EH (cell line): ENCODE measurements around the gene CBLB.
"Not testable (repeated sequence)": the region's sequence is repeated elsewhere in the genome, so short reads cannot be mapped to it uniquely, and the experiment has no call there.

Experiments used
- DNase-seq: peaks from one replicate; pipeline ENCODE4 v3.0.0-alpha.2; 2015; ENCODE audit warnings: low read depth

Gene CBLB

GRCh38 chr3:105821433-105821832, 47.4 kb downstream of the CBLB start:
- no peak for DNase-seq

DNA sequence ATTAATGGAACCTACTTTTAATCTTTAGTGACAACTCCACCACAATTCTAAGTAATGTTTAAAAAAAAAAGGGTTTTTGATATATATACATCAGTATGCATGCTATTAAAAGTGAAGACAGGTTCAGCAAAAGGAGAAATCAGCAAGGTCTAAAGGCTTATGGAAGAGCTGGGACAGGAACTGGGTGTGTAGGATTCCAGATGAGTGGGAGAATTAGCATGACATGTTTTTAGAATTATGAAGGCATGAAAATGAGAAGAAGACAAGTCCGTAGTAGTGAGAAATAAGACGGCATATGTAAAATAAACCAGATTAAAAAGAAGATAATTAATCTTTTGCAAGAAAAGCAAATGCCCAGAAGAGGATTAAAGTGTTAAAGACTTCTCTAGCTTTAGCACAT, 52.0 kb downstream of the CBLB start:
- DNase-seq, result no peak

GRCh38 chr3:105815331-105815730, 53.5 kb downstream of the CBLB start:
- DNase-seq, result not testable (repeated sequence)

DNA sequence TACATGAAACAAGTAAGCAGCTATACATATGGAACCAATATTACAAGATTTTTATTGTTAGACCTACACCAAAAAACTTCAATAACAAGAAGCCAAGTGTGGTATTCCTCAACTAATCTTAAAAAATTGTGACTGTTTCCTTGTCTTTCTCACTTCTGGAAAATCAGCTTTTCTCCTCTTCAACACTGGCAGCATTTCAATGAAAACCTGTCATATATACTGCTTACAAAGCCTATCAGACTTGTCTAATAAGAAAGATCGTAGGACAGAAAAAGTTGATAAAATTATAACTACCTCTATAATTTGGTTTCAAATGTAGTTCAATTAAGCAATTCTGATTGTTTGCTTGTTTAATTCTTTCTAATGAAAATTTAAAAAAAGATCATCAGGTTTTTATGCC, 55.1 kb downstream of the CBLB start:
- DNase-seq, result no peak

DNA sequence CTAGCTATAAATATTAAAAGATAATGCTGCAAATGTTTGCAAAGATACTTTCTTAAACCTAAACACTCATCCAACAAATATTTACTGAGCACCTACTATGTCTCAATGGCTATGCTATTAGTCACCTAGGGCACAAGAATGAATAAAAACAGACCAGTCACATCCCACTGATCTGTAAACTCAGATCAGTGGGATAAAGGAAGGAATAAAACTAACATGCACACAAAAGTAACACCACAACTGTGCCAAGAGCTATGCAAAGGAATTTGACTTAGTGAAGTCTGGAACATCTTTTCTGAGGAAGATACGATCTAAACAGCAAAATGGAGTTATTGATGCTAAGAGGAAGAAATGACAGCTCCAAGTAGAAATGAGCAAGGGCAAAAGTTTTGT, 56.6 kb downstream of the CBLB start:
- DNase-seq, result peak; percentile 81

- no peak for DNase-seq
These were observed 57.2 kb downstream of the CBLB start for GRCh38 chr3:105811518-105812193.

DNA sequence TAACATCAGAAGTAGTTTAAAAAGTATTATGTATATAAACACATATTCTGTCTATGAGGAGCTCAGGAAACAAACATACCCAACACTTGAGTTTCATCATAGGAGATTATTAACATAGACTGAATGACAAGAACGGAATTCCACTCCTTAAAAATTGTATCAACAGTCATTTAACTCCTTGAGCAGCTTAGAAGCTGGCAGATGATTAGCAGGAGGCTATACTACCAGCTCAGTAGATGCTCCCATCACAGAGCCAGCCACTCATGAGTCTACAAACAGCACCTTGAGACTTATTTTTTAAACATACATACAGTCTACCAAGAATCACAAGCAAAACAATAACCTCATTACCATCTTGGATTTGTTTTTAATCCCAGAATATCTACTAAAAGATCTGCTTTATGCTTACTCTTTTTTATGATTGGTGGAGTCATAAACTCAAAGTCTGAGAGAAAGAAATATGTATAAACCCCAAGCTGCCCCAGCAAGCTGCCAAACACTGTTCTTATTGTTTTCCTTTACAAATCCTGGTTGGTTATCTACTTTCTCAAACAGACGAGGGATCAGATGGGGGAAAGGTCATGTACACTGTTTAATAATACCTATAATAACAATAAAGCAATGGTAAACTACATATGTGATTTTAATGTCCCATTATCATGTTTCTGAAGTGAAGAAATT, 59.5 kb downstream of the CBLB start:
- DNase-seq, result no peak

- DNase-seq, result no peak
These were observed 61.1 kb downstream of the CBLB start for GRCh38 chr3:105807701-105808100.

GRCh38 chr3:105807146-105807545, 61.7 kb downstream of the CBLB start:
- DNase-seq, result no peak

GRCh38 chr3:105806359-105806758, 62.5 kb downstream of the CBLB start:
- peak; percentile 83 for DNase-seq

DNA sequence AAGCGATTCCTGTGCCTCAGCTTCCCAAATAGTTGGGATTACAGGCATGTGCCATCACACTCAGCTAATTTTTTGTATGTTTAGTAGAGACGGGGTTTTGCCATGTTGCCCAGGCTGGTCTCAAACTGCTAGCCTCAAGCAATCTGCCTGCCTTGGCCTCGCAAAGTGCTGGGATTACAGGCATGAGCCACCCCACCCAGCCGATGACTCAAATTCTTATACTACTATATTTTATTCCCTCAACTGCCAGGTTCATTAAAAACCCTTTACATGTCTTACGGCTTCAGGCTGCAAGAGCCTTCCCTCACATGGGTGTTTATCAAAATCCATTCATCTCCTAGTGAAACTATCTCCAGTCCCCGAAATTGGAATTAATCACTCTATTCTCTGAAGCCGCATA, 63.4 kb downstream of the CBLB start:
- no peak for DNase-seq

DNA sequence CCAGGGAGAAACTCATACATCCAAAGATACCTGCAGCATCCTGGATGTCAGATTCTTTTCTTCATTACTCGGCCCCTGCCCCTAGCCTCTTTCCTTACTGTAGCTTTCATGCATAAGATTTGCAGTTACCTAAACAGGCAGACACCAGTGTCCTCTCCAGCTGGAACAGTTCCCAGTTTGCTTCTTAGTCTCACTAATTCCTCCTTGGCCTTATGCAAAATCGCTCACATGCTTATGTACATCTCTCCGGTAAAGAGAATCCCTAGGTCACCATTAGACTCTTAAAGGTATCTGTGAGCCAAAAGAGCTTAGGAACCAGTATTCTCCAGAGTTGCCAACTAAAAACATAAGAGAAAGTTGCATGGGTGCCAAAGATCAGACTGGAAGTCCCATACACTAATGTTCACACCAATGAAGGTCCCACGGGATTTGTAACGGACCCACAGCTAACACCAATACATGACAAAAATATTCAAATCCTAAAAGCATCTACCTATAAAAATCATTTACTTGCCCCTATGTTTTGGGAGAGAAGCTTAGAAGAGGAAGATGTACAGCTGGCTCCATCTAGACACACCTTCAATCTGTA, 66.6 kb downstream of the CBLB start:
- no peak for DNase-seq

DNA sequence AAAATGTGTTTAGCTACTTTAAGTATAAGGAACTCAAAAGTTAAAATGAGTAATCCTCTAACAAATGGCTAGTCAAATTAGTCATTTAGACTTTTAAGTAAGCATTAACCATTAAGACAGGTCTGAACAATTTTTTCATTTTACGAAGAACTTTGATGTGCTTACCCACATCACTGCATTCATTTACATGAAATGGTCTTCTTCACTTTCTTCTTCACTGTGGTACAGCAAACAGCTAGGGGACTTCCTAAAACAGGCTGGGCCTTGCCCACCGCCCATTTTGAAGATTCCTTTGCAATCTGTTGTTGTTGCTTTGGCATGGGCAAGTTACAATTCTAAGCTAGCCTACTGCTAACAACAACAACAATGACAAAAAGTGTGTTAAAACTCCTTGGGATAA, 67.4 kb downstream of the CBLB start:
- DNase-seq, result no peak

- DNase-seq, result no peak
These were observed 68.5 kb downstream of the CBLB start for GRCh38 chr3:105800320-105800719.

GRCh38 chr3:105799286-105799685, 69.5 kb downstream of the CBLB start:
- no peak for DNase-seq

- DNase-seq, result no peak
These were observed 70.4 kb downstream of the CBLB start for GRCh38 chr3:105798381-105798934.

DNA sequence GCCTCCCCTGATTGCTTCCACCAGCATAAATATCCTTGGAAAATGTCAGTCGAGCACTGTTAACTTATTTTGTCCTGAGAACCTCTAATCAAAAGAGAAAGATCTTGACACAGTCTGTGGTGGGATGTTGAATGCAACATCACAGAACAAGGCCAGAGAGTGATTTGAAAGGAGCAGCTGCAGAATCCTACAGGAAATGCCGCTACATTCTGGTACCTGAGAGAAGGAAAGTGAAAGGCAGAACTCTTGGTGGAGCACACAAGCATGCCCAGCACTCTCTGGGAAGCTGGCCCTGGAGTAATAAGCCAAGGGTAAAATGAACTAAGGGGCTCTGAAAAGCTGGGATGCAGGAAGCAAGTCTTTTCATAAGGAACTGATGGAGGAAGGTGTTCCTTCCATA, 75.8 kb downstream of the CBLB start:
- peak; percentile 26 for DNase-seq

- peak; percentile 97 for DNase-seq
These were observed 76.7 kb downstream of the CBLB start for GRCh38 chr3:105791919-105792786.

- DNase-seq, result peak; percentile 70
These were observed 77.7 kb downstream of the CBLB start for GRCh38 chr3:105791131-105791530.

DNA sequence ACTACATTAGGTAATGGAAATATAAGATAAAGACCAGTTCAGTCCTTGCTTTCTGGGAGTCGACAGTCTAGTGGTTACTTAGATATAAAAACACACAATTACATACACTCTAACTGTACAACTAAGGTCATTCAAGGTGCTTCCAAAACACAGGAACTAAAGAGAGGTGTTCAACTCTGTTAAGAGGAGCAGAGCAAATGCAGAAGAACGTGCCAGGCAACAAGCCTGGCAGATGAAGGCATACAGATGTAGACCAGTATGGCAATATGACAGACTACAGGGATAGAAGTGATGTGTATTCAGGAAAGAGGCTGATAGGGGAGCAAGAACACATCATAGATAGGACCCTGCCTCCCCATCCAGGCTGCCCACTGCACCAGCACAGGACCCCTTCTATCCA, 78.3 kb downstream of the CBLB start:
- DNase-seq, result no peak

DNA sequence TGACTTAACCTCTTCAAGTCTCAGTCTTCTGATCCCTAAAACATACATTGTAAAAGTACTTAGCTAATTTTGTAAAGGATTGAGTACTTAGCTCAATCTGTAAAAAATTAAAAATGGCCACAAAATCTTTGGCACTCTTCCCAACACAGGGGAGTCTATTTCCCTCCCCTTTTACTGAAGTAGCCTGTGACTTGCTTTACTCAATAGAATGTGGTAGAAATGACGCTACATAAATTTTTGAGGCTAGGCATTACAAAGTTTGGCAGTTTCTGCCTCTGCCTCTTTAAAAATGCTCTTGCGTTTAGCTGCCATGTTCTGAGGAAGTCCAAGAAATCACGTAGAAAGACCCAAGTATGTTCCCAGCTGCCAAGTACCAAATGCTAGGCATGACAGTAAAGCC, 80.2 kb downstream of the CBLB start:
- DNase-seq, result no peak

DNA sequence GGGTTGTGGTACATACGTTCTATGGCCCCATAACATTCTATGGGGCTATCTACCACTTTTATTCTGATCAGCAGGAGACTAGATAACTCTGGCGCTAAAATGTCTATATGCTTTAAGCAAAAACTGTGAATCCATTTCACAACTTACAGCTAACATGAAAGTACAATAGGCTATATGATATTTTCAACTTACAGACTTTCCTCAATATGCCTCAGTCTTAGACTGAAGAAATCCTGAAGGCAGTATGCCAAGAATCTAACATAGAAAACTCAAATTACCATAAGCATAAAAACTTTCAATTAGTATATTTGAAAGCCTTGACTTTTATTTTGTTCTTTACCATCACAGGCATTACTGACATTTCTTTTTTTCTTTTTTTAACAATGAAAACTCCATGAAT, 81.4 kb downstream of the CBLB start:
- DNase-seq, result no peak
